HCEC 1CT (cell line): ENCODE results near the gene PNPLA7.

Experiments
- DNase-seq: peaks from one replicate; pipeline ENCODE4 v3.0.0-alpha.2; 2017

Gene PNPLA7

GRCh38 chr9:137447722-137448601, 102.2 kb downstream of the PNPLA7 start:
- no peak for DNase-seq

GRCh38 chr9:137446851-137447471, 103.2 kb downstream of the PNPLA7 start:
- no peak for DNase-seq

- DNase-seq = no peak
Measured at GRCh38 chr9:137445930-137446431, 104.2 kb downstream of the PNPLA7 start.

GRCh38 chr9:137445275-137445807, 104.9 kb downstream of the PNPLA7 start:
- peak; percentile 75 for DNase-seq

GRCh38 chr9:137444106-137444790, 106.0 kb downstream of the PNPLA7 start:
- no peak for DNase-seq

- DNase-seq = no peak
Measured at GRCh38 chr9:137441935-137442321, 108.3 kb downstream of the PNPLA7 start.

- no peak for DNase-seq
Measured at GRCh38 chr9:137441289-137441934, 108.8 kb downstream of the PNPLA7 start, which contains the start of gene ENTPD8. Gene ENTPD8, minus strand, starts transcription at chr9:137441357. Its CDS starts 3,072 bp downstream, at chr9:137438285.

- no peak for DNase-seq
Measured at GRCh38 chr9:137439158-137439714, 111.0 kb downstream of the PNPLA7 start.

- DNase-seq = no peak
Measured at GRCh38 chr9:137438591-137439157, 111.5 kb downstream of the PNPLA7 start.

GRCh38 chr9:137437691-137438590, 112.3 kb downstream of the PNPLA7 start:
- DNase-seq = no peak

- DNase-seq = no peak
Measured at GRCh38 chr9:137436761-137437600, 113.2 kb downstream of the PNPLA7 start.

- peak; percentile 82 for DNase-seq
Measured at GRCh38 chr9:137435980-137436760, 114.0 kb downstream of the PNPLA7 start.

- no peak for DNase-seq
Measured at GRCh38 chr9:137435381-137435891, 114.8 kb downstream of the PNPLA7 start.

- DNase-seq = no peak
Measured at GRCh38 chr9:137434498-137435380, 115.5 kb downstream of the PNPLA7 start.

- DNase-seq = no peak
Measured at GRCh38 chr9:137433916-137434431, 116.2 kb downstream of the PNPLA7 start.

GRCh38 chr9:137433349-137433915, 116.8 kb downstream of the PNPLA7 start:
- DNase-seq = no peak
